ENCODE measurements around the gene ZBED5.

GRCh38 chr11:10857459-10857708, 469 bp downstream of the ZBED5 start:
- no peak for TF ChIP-seq CTCF (IDR thresholded peaks at IDR 0.05)
- no peak for TF ChIP-seq POLR2A (IDR thresholded peaks at IDR 0.05)
